CD4-positive, alpha-beta T cell treated with Interferon alpha-2 for 1 hour (primary cell): ENCODE results near the gene MUC5B.

Source experiments
- DNase-seq, 2 donors: peaks; one replicate each; pipeline ENCODE4 v3.0.0-alpha.2; 2020 to 2022

Gene MUC5B

DNA sequence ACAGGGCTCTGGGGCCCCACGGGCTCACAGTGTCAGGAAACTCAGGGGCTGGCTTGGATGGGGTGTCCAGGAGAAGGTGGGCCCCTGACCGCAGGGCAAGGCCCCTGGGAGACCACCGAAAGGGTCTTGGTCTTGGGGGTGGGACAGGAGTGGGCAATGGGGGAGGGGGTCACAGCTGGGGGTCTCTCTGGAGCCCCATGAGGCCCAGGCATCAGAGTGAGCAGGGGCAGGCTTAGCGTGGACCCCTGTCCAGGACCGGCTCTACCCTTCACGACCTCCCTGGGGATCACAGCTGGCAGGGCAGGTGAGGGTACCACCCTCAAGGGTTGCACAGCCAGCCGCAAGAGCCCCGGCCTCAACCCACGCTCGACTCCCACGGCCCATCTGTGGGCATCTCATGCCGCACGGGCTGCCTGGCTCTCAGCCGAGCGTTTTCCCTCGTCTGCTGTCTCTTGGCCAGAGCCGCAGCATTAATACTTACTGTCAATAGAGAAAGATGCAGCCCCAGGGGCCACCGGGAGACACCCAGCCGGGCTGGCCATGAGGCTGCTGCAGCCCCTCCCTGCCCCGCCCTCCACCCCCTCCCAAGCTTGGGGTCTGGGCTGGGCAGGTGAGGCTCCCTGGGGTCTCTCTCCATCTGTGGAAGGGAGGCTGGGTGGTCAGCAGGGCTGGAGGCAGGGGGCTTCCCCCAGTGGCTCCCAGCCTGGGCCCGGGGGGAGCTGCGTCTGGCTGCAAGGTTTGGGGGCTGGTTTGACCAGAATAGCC, 662 bp downstream of the MUC5B start:
- DNase-seq = no peak

DNA sequence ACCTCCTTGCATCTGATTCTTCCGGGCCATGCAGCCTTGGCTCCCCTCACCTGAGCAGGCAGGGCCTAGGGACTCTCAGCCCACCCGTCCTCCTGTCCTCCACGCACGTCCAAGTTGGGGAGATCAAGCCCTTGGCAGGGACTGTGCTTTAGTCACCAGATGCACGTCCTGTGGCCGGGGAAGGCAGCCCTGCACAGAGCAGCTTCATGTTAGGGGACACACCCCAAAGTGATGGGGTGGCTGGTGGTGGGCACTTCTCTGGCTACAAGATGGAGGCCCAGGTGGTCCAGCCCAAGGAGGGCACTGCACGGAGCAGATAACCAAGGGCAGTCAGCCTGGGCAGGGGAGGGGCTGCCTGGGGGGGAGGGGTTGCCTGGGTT, 1.2 kb downstream of the MUC5B start:
- no peak for DNase-seq

DNA sequence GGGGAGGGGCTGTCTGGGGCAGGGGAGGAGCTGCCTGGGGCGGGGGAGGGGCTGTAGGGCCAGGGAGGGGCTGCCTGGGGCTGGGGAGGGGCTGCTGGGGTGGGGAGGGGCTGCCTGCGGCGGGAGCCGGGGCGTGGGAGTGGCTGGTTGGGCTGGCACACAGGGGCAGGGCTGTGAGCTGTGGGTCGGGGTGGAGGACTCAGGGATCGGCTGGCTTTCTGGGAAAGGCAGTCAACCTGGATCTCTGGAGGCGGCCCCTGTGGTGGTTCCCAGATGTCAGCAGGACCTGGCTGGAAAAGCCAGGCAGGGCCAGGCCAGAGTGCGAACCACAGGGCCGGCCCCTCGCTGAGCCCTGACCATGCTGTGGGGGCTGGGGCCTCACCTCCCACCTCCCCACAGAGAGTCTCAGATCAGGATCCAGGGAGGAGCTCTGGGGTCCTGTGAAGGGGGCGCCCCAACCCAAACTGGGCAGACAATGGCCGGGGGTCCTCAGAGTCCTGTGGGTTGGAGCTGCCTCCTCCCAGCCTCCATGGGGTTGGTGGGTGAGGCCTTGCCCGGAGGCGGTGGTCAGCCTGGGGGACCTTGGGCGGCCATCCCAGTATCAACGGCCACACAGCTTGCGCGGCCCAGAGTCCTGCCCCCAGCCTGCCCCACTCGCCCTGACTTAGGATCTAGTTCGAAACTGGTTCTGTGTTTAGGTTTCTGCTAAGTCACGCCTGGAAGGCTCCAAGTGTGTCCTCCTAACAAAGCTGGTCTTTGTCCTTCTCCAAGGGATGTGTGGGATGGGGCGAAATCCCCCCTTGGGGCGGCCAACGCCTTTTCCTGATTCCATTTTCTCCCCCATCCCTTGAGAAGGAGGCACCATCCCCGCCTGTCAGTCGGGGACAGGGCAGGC, 1.9 kb downstream of the MUC5B start:
- no peak for DNase-seq

DNA sequence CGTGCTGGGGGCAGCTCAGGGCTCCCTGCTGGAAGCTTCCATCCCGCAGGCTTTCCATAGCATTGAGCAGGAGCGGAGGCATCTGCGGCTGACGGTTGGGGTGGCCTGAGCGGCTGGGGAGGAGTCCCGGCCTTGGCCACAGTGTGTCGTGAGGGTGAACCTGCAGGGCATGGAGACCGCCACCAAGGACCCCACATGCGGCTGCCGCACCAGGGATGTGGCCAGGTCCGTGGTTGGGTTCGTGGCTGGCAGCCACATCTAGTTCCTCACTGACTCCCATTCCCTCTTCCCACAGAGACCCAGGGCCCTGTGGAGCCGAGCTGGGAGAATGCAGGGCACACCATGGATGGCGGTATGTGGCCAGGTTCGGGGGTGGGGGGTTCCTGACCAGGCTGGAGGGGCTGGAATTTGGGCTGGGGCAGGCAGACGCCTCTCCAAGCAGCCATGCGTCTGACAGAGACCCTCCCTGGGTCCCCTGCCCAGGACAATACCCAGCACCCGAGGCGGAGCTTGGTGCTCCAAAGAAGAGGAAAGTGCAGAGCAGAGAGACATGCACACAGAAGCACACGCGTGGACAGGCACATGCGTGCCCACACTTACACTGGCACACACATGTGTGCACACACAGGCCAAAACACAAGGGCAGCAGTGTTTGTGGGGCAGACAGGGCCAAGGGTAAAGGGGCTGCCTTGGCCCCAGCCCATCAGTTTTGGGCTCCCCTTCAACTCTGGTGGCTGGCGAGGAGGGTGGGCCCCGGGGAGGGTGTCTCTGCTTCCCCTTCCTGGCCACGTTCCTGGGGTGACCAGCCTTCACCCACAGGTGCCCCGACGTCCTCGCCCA, 2.7 kb downstream of the MUC5B start:
- DNase-seq = no peak

DNA sequence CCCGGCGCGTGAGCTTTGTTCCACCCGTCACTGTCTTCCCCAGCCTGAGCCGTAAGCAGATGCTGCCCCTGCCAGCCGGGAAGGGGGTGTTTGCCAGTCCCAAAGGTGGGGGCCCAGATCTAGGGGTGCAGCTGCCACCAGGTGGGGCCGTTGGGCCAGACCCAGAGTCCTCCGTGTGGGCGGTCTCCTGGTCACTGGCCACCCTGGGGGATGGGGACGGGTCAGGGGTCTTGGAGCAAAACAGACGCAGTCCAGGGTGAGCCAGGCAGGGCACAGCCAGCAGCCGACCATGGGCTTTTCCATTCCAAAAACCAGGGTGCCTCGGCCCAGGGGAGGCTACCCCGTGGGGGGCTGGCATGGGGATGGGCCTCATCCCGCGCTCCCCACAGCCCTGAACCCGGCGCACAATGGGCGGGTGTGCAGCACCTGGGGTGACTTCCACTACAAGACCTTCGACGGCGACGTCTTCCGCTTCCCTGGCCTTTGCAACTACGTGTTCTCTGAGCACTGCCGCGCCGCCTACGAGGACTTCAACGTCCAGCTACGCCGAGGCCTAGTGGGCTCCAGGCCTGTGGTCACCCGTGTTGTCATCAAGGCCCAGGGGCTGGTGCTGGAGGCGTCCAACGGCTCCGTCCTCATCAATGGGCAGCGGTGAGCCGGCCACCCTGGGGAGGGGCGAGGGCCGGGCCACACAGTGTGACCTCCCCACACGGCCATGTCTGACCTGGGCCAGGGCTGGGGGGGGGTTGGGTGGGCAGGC, 3.5 kb downstream of the MUC5B start:
- DNase-seq = no peak

DNA sequence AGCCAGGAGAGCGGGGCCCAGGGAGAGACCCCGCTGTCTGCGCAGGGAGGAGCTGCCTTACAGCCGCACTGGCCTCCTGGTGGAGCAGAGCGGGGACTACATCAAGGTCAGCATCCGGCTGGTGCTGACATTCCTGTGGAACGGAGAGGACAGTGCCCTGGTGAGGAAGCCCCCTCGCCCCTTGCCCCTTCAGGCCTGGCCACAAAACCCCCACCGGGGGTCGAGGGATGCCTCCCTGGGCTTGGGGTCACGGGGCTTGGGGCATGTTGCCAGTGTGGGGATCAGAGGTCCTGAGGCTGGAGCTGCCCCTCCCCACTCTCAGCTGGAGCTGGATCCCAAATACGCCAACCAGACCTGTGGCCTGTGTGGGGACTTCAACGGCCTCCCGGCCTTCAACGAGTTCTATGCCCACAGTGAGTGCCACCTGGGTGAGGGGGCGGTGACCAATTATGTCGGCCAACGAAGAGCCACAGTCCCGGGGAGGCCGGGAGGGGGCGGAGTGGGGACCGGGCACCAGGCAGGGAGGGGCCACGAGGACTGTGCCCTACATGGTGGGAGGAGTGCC, 4.2 kb downstream of the MUC5B start:
- DNase-seq = no peak

DNA sequence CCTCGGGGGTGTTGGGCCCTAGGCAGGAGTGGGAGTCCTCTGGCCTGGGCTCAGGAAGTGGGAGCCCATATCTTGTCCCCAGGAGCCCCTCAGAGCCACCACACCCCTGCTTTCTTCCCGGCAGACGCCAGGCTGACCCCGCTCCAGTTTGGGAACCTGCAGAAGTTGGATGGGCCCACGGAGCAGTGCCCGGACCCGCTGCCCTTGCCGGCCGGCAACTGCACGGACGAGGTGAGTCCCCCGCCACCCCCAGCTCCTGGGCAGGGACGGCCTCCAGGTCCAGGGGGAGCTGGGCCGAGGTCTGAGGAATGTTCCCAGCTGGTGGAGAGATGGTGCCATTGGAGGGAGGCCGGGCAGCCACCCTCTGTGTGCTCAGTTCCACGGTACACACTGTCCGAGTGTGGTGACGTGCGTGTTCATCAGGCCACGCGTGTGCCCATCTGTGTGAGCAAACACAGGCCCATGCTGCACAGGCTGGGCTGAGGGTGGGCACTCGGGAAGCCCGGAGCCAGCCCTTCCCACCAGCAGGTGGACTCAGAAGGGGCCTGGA, 4.8 kb downstream of the MUC5B start:
- no peak for DNase-seq

DNA sequence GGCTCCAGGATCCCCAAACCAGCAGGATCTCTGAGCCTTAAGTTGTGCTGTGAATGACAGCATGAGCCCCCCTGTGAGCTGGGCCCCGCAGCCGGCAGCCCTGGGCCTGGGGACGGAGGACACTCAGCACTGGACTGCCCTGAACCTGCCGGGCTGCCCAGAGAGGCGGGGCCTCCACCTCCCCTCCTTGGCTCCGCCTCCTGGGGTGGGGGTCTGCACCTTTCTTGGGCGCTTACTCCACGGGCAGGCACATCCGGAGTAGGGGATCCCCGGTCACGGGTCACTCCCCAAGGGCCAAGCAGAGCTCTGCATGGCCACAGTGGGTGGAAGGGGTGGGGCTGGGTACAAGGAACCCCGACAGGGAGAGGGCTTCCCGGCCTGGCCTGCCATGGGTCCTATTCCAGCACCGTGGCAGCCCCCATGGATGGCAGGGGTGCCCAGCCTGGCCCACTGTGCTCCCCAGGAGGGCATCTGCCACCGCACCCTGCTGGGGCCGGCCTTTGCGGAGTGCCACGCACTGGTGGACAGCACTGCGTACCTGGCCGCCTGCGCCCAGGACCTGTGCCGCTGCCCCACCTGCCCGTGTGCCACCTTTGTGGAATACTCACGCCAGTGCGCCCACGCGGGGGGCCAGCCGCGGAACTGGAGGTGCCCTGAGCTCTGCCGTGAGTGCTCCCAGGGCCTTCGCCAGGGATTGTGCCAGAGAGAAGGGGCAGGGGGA, 5.4 kb downstream of the MUC5B start:
- no peak for DNase-seq

DNA sequence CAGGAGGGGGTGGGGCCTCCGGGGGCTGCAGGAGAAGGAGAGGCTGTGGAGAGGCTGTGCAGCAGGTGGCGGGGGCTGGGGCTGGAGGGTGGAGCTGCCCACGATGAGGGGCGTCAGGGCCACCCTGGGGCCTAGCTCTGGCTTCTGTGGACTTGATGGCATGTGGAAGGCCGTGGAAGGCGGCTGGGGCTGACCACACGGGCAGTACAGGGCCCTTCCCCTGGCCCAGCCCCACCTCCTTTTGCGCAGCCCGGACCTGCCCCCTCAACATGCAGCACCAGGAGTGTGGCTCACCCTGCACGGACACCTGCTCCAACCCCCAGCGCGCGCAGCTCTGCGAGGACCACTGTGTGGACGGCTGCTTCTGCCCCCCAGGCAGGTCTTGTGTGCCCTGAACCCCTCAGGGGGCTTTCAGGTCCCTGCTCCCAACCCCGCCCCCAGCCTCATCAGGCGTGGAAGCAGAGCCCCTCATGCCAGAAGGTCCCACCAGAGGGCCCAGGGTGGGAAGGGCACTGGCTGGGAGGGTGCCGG, 6.1 kb downstream of the MUC5B start:
- no peak for DNase-seq

DNA sequence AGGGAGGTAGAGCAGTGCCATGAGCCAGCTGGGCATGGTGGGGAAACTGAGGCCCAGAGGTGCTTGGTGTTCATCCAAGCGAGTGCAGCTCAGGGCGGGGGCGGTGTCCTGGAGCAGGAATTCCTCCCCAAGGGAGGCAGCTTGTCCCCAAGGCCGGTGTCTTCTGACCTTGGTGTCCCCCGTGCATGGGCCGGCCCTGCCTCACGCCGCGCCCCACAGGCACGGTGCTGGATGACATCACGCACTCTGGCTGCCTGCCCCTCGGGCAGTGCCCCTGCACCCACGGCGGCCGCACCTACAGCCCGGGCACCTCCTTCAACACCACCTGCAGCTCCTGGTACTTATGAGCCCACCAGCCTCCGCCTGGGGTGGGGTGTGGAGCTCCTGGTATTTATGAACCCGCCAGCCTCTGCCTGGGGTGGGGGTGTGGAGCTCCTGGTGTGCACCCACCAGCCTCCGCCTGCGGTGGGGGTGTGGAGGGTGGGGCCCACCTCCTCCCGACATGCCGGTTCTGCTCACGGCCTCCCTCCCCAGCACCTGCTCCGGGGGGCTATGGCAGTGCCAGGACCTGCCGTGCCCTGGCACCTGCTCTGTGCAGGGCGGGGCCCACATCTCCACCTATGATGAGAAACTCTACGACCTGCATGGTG, 6.7 kb downstream of the MUC5B start:
- DNase-seq = no peak

DNA sequence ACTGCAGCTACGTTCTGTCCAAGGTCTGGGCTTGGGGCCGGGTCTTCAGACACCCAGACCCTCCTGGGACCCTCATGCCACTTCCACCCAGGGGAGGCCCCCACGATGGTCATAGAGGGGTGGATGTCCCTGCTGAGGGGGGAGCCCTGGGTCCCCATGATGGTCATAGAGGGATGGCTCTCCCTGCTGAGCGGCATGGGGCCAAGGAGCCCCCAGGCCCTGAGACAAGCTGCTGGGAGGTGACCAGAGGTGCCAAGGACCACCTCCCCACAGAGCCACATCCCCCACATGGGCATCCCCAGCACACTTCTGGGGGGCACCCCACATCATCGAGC, 7.2 kb downstream of the MUC5B start:
- no peak for DNase-seq

DNA sequence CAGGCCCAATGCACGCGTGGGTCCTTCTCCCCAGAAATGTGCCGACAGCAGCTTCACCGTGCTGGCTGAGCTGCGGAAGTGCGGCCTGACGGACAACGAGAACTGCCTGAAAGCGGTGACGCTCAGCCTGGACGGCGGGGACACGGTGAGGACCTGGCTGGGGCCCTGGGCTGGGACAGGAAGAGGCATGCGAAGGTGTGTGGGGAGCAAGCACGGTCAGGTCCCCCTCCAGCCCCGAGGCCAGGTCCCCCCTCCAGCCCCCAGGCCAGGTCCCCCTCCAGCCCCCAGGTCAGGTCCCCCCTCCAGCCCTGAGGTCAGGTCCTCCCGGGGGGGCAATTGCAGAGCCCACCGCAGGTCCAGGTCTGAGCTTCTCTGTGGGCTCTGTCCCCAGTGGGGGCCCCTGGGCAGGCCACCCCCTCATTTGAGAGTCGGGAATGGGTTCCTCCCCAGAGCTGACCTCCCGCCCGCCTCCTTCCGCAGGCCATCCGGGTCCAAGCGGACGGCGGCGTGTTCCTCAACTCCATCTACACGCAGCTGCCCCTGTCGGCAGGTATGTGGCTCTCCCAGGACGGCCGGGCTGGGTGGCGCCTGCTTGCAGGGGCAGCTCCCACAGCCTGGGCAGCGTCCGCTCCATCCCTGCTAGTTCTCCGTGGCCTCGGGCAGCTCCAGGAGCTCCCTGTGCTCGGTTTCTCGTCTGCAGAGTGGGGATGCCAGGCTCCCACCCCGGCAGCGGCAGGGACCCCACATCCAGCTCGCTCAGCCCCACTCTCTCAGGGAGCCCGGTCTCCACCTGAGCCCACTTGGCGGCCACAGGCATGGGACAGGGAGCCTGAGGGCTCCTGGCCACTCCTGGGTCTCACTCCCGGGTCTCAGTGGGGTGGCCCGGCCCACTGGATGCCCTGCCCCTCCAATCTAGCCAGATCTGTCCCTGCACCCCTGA, 7.9 kb downstream of the MUC5B start:
- no peak for DNase-seq

DNA sequence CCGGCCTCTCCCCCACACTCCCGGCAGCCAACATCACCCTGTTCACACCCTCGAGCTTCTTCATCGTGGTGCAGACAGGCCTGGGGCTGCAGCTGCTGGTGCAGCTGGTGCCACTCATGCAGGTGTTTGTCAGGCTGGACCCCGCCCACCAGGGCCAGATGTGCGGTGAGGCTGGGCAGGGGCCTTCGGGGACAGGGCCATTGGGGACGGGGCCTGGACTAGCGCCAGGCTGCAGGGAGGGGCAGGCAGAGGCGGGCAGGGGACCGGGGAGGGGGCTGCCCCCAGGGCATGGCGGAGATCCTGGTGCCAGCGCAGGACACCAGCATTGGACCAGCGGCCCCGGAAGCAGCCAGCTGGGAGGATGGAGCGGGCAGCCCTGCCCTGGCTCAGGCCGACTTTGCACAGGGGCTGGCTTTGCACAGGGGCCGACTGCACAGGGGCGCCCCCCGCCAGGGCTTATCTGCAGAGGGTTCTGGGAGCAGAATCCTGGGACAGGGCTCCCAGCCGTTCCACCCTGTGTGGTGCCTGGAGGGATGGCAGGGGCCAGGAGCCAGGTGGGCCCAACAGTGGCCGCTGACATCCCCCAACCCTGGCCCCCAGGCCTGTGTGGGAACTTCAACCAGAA, 8.6 kb downstream of the MUC5B start:
- no peak for DNase-seq

DNA sequence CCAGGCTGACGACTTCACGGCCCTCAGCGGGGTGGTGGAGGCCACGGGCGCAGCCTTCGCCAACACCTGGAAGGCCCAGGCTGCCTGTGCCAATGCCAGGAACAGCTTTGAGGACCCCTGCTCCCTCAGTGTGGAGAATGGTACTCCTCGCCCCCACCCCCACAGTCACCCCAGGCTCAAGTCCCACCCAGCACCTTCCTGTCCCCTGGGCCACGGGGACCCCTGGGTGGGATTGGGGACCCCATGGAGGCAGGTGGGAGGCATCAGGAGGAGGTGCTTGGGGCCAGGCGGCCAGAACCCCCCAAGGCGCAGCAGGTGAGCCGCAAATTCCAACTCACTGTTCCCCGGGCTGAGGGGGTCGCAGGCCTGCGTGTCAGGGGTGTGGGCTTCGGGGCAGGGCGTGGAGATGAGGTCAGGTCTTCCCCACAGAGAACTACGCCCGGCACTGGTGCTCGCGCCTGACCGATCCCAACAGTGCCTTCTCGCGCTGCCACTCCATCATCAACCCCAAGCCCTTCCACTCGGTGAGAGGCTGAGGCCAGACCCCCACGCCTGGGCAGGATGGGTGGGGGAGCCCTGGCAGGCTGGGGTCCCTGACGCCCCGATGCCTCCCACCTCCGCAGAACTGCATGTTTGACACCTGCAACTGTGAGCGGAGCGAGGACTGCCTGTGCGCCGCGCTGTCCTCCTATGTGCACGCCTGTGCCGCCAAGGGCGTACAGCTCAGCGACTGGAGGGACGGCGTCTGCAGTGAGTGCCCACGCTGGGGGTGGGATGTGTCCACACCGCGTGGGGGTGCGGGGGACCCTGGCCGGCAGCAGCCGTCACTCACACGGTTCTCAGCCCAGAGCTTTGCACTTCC, 9.4 kb downstream of the MUC5B start:
- DNase-seq = no peak

DNA sequence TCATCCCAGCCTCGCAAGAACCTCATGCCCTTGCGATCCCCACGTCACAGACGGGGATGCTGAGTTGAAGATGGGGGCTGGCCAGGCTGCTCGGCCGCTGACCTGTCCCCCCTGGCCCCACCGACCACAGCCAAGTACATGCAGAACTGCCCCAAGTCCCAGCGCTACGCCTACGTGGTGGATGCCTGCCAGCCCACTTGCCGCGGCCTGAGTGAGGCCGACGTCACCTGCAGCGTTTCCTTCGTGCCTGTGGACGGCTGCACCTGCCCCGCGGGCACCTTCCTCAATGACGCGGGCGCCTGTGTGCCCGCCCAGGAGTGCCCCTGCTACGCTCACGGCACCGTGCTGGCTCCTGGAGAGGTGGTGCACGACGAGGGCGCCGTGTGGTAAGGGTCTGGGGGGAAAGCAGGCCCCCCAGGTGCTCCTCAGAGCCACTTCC, 10.0 kb downstream of the MUC5B start:
- DNase-seq = no peak

DNA sequence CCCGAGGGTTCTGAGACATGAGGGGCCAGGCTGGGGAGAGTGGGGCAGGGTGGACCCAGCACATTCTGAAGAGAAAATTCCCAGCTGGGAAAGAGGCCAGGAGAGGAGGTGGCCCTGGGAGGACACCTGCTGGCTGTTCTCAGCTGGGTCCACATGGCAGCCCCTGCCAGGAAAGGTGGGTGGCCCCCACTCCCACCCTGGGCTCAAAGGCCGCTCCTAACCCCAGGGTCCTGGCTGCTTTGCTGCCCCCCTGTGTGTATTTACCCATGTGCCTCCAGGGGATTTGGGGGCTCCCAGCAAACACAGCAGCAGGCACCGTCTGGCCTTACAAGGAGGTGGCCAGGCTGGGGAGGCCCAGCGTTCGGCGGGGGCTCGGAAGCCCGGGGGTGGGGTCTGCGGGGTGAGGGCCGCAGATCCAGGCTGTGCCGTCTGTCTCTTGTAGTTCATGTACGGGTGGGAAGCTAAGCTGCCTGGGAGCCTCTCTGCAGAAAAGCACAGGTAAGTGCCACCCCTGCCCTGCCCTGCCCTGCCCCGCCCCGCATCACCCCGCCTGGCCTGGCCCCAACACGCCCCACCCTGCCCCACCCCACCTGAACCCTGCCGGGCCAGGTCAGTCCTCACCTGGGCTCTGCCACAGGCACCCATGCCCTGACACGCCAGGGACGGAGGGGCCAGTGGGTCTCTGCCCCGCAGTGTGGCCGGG, 10.6 kb downstream of the MUC5B start:
- no peak for DNase-seq

DNA sequence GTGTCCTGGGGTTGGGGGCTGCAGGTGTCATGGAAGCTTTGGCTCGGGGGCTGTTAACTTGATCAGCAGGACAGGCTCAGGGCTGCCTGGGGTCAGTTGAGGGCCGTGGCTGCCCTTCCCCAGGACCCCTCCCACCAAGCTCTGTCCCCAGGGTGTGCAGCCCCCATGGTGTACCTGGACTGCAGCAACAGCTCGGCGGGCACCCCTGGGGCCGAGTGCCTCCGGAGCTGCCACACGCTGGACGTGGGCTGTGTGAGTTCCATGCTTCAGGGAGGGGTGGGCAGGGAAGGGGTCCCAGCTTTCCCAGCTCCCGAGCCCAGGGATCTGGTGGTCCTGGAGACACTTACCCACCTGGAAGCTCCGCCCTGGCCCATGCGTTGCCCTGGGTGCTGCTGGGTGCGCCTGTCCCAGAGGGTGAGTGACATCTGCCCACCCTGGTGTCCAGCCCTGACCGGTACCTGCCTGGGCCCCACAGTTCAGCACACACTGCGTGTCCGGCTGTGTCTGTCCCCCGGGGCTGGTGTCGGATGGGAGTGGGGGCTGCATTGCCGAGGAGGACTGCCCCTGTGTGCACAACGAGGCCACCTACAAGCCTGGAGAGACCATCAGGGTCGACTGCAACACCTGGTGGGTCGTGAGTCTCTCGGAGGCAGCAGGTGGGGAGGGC, 11.3 kb downstream of the MUC5B start:
- DNase-seq = no peak
